ENCODE results near the gene REV3L.

- TF ChIP-seq, protein P1, sequence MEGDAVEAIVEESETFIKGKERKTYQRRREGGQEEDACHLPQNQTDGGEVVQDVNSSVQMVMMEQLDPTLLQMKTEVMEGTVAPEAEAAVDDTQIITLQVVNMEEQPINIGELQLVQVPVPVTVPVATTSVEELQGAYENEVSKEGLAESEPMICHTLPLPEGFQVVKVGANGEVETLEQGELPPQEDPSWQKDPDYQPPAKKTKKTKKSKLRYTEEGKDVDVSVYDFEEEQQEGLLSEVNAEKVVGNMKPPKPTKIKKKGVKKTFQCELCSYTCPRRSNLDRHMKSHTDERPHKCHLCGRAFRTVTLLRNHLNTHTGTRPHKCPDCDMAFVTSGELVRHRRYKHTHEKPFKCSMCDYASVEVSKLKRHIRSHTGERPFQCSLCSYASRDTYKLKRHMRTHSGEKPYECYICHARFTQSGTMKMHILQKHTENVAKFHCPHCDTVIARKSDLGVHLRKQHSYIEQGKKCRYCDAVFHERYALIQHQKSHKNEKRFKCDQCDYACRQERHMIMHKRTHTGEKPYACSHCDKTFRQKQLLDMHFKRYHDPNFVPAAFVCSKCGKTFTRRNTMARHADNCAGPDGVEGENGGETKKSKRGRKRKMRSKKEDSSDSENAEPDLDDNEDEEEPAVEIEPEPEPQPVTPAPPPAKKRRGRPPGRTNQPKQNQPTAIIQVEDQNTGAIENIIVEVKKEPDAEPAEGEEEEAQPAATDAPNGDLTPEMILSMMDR (conservative IDR thresholded peaks at IDR 0.05; ENCODE audit: low read depth, low read length) = no peak
- TF ChIP-seq EZH2 (IDR thresholded peaks at IDR 0.05; ENCODE audit: low read length, unreplicated experiment) = no peak
Measured at GRCh38 chr6:111322145-111322544, 160.9 kb downstream of the REV3L start.

Measured in PC-3 (cell line).